Fibroblast of skin of left biceps (primary cell): ENCODE measurements around the gene TAOK1.
"Not testable (repeated sequence)": the region's sequence is repeated elsewhere in the genome, so short reads cannot be mapped to it uniquely, and the experiment has no call there.

Experiments used
- DNase-seq, 2 experiments: peaks; one replicate each; pipeline ENCODE4 v3.0.0-alpha.2; 2013; ENCODE audit warnings: low read depth in 2 of 2

Gene TAOK1

GRCh38 chr17:29389982-29390850 lies at the start of gene TAOK1:
TAOK1 (plus strand) TSS chr17:29390363; CDS start chr17:29451549, 61,186 bp downstream.
- DNase-seq = peak; percentile 94 to 95

- no peak for DNase-seq
Measured at GRCh38 chr17:29341726-29342125, 48.4 kb upstream of the TAOK1 start.

GRCh38 chr17:29342158-29342765 lies 47.9 kb upstream of the TAOK1 start:
- DNase-seq = no peak

GRCh38 chr17:29344201-29344856 lies 45.8 kb upstream of the TAOK1 start:
- DNase-seq = no peak

- no peak for DNase-seq
Measured at GRCh38 chr17:29345066-29345465, 45.1 kb upstream of the TAOK1 start.

- DNase-seq = not testable (repeated sequence)
Measured at GRCh38 chr17:29345470-29345869, 44.7 kb upstream of the TAOK1 start.

- no peak for DNase-seq
Measured at GRCh38 chr17:29346462-29346861, 43.7 kb upstream of the TAOK1 start.

- no peak for DNase-seq
Measured at GRCh38 chr17:29347831-29348629, 42.1 kb upstream of the TAOK1 start.

GRCh38 chr17:29349409-29349808 lies 40.8 kb upstream of the TAOK1 start:
- no peak for DNase-seq

- DNase-seq = no peak
Measured at GRCh38 chr17:29352146-29352545, 38.0 kb upstream of the TAOK1 start.

GRCh38 chr17:29357232-29357631 lies 32.9 kb upstream of the TAOK1 start:
- no peak for DNase-seq

- no peak for DNase-seq
Measured at GRCh38 chr17:29357821-29358232, 32.3 kb upstream of the TAOK1 start.

- no peak for DNase-seq
Measured at GRCh38 chr17:29358416-29358815, 31.7 kb upstream of the TAOK1 start.

GRCh38 chr17:29359777-29360176 lies 30.4 kb upstream of the TAOK1 start:
- DNase-seq = no peak

GRCh38 chr17:29363716-29364115 lies 26.4 kb upstream of the TAOK1 start:
- no peak for DNase-seq

GRCh38 chr17:29364691-29365090 lies 25.5 kb upstream of the TAOK1 start:
- DNase-seq = no peak

- no peak for DNase-seq
Measured at GRCh38 chr17:29368161-29368560, 22.0 kb upstream of the TAOK1 start.

- DNase-seq = no peak
Measured at GRCh38 chr17:29368926-29369325, 21.2 kb upstream of the TAOK1 start.

- DNase-seq = peak; percentile 53
Measured at GRCh38 chr17:29369831-29370735, 20.1 kb upstream of the TAOK1 start.

- peak in 1 of 2 experiments; percentile 36 for DNase-seq
Measured at GRCh38 chr17:29376667-29377270, 13.4 kb upstream of the TAOK1 start.
